H9 (cell line): ENCODE measurements around the gene CHCHD6. TPM values are rescaled to one million over a fixed set of nuclear protein-coding genes. Genes with fewer than 3 reads are reported as not detected.

Experiments
- DNase-seq: peaks from one replicate; pipeline ENCODE4 v3.0.0-alpha.2; 2017
- H2AFZ ChIP-seq: one replicate; pipeline ENCODE4 v1.6.1; 2013; ENCODE audit warnings: mild to moderate bottlenecking, low read length, control low read depth, moderate library complexity
- H2AK5ac ChIP-seq: 2 replicates; pipeline ENCODE4 v1.6.1; 2013; ENCODE audit warnings: low read length, control low read depth, mixed read lengths; ENCODE audit not compliant: insufficient read length
- H2BK120ac ChIP-seq: one replicate; pipeline ENCODE4 v1.6.1; 2013; ENCODE audit warnings: low read depth, mild to moderate bottlenecking, low read length, control low read depth, inconsistent platforms; ENCODE audit not compliant: poor library complexity, severe bottlenecking
- H2BK12ac ChIP-seq: 2 replicates; pipeline ENCODE4 v1.6.1; 2013; ENCODE audit warnings: low read length, control low read depth, mixed read lengths, low read depth; ENCODE audit not compliant: insufficient read length
- H2BK15ac ChIP-seq: 2 replicates; pipeline ENCODE4 v1.6.1; 2013; ENCODE audit warnings: low read depth, low read length, control low read depth
- H2BK20ac ChIP-seq: one replicate; pipeline ENCODE4 v1.6.1; 2013; ENCODE audit warnings: low read depth, mild to moderate bottlenecking, low read length, control low read depth, inconsistent platforms; ENCODE audit not compliant: poor library complexity, severe bottlenecking
- H2BK5ac ChIP-seq: 2 replicates; pipeline ENCODE4 v1.6.1; 2013; ENCODE audit warnings: low read length, control low read depth, mixed read lengths; ENCODE audit not compliant: insufficient read length
- H3K14ac ChIP-seq: 2 replicates; pipeline ENCODE4 v1.6.1; 2013; ENCODE audit warnings: low read length, control low read depth; ENCODE audit not compliant: insufficient read depth
- H3K18ac ChIP-seq: 2 replicates; pipeline ENCODE4 v1.6.1; 2013; ENCODE audit warnings: low read depth, mild to moderate bottlenecking, mixed read lengths, low read length, control low read depth; ENCODE audit not compliant: insufficient read length
- H3K23ac ChIP-seq: 2 replicates; pipeline ENCODE4 v1.6.1; 2013; ENCODE audit warnings: low read length, control low read depth, mixed read lengths, low read depth; ENCODE audit not compliant: insufficient read length
- H3K23me2 ChIP-seq: 2 replicates; pipeline ENCODE4 v1.6.1; 2013; ENCODE audit warnings: low read depth, mild to moderate bottlenecking, mixed read lengths, low read length, control low read depth; ENCODE audit not compliant: insufficient read length, poor library complexity, severe bottlenecking
- H3K27ac ChIP-seq: 2 replicates; pipeline ENCODE4 v1.5.1; 2013; ENCODE audit warnings: low read length, control low read depth, mixed read lengths, low read depth; ENCODE audit not compliant: insufficient read length
- H3K27me3 ChIP-seq: 2 replicates; pipeline ENCODE4 v1.6.1; 2013; ENCODE audit warnings: low read length, control low read depth, inconsistent platforms; ENCODE audit not compliant: insufficient read depth
- H3K4ac ChIP-seq: 2 replicates; pipeline ENCODE4 v1.6.1; 2013; ENCODE audit warnings: low read depth, mild to moderate bottlenecking, control low read depth, inconsistent platforms, low read length, moderate library complexity
- H3K4me1 ChIP-seq: 2 replicates; pipeline ENCODE4 v1.6.1; 2013; ENCODE audit warnings: low read length, control low read depth, inconsistent platforms; ENCODE audit not compliant: insufficient read depth
- H3K4me2 ChIP-seq: 2 replicates; pipeline ENCODE4 v1.6.1; 2013; ENCODE audit warnings: low read length, control low read depth, mixed read lengths; ENCODE audit not compliant: insufficient read length, insufficient read depth
- H3K56ac ChIP-seq: 2 replicates; pipeline ENCODE4 v1.6.1; 2013; ENCODE audit warnings: low read depth, mild to moderate bottlenecking, mixed read lengths, low read length, control low read depth; ENCODE audit not compliant: insufficient read length
- H3K79me1 ChIP-seq: 2 replicates; pipeline ENCODE4 v1.6.1; 2013; ENCODE audit warnings: low read depth, mild to moderate bottlenecking, moderate library complexity, low read length, control low read depth, inconsistent platforms; ENCODE audit not compliant: insufficient read depth, poor library complexity, severe bottlenecking
- H3K79me2 ChIP-seq: 2 replicates; pipeline ENCODE4 v1.6.1; 2013; ENCODE audit warnings: low read length, control low read depth, inconsistent platforms; ENCODE audit not compliant: insufficient read depth
- H3K9ac ChIP-seq: 2 replicates; pipeline ENCODE4 v1.6.1; 2013; ENCODE audit warnings: low read length, control low read depth, mixed read lengths; ENCODE audit not compliant: insufficient read length; ENCODE audit errors: extremely low read depth
- H3K9me3 ChIP-seq: one replicate; pipeline ENCODE4 v1.6.1; 2013; ENCODE audit warnings: low read depth, low read length, inconsistent platforms; ENCODE audit not compliant: control insufficient read depth
- H3T11ph ChIP-seq: one replicate; pipeline ENCODE4 v1.6.1; 2013; ENCODE audit warnings: mild to moderate bottlenecking, low read length, control low read depth, inconsistent platforms
- H4K20me1 ChIP-seq: one replicate; pipeline ENCODE4 v1.6.1; 2013; ENCODE audit not compliant: control insufficient read depth, insufficient read length, insufficient read depth
- H4K5ac ChIP-seq: 2 replicates; pipeline ENCODE4 v1.6.1; 2013; ENCODE audit warnings: low read depth, mild to moderate bottlenecking, mixed read lengths, low read length, control low read depth; ENCODE audit not compliant: insufficient read length
- H4K8ac ChIP-seq: replicated peaks from 2 replicates; pipeline ENCODE4 v1.6.1; 2013; ENCODE audit warnings: low read length, control low read depth, mixed read lengths, low read depth; ENCODE audit not compliant: insufficient read length
- H4K91ac ChIP-seq: 2 replicates; pipeline ENCODE4 v1.6.1; 2013; ENCODE audit warnings: low read depth, mild to moderate bottlenecking, moderate library complexity, mixed read lengths, low read length, control low read depth; ENCODE audit not compliant: insufficient read length
- H3K27ac Mint-ChIP-seq, 3 experiments: 2 replicates in 2 of 3; 3 replicates in 1 of 3; pipeline ENCODE4 v1.8.0; 2020 to 2021; ENCODE audit warnings: mixed read lengths in 3 of 3, mild to moderate bottlenecking in 1 of 3, moderate library complexity in 1 of 3
- H3K27me3 Mint-ChIP-seq: 2 replicates; pipeline ENCODE4 v1.8.0; 2021; ENCODE audit warnings: low read depth, mild to moderate bottlenecking, moderate library complexity, mixed read lengths
- H3K36me3 Mint-ChIP-seq, 3 experiments: 2 replicates in 2 of 3; 3 replicates in 1 of 3; pipeline ENCODE4 v1.8.0; 2020 to 2021; ENCODE audit warnings: low read depth in 3 of 3, mixed read lengths in 3 of 3; ENCODE audit not compliant: insufficient read depth in 1 of 3
- H3K4me1 Mint-ChIP-seq, 2 experiments: 2 replicates each; pipeline ENCODE4 v1.8.0; 2020; ENCODE audit warnings: mixed read lengths in 2 of 2
- H3K4me3 Mint-ChIP-seq, 2 experiments: 2 replicates in 1 of 2; 3 replicates in 1 of 2; pipeline ENCODE4 v1.8.0; 2020 to 2021; ENCODE audit warnings: mild to moderate bottlenecking in 2 of 2, mixed read lengths in 2 of 2, moderate library complexity in 1 of 2
- H3K9me3 Mint-ChIP-seq, 2 experiments: 2 replicates in 1 of 2; 3 replicates in 1 of 2; pipeline ENCODE4 v1.8.0; 2020; ENCODE audit warnings: mild to moderate bottlenecking in 2 of 2, mixed read lengths in 2 of 2, moderate library complexity in 1 of 2
- WGBS: extraction: QIAGEN DNeasy Blood & Tissue Kit; methylation state at CpG from one replicate; pipeline ENCODE4 v1.1.7; 2013; ENCODE audit warnings: missing lambda C conversion rate, low lambda C conversion rate, mixed read lengths; ENCODE audit not compliant: insufficient read length; ENCODE audit errors: extremely low coverage; 5-methylcytosine and 5-hydroxymethylcytosine counted together
- total RNA-seq: library from RNA; stranded (reverse); gene quantifications from 2 replicates; pipeline ENCODE4 v1.2.1, GENCODE V29; 2021
- TF ChIP-seq, protein P1 (sequence below): fragments of 200-600 bp; sonication (generic); conservative IDR thresholded peaks from 3 replicates; pipeline ENCODE4 v1.8.0; 2021; ENCODE audit warnings: antibody characterized with exemption, mild to moderate bottlenecking

CHCHD6 gene
- total RNA-seq, 1 experiment from 2014 or later, result 34.2 TPM

DNA sequence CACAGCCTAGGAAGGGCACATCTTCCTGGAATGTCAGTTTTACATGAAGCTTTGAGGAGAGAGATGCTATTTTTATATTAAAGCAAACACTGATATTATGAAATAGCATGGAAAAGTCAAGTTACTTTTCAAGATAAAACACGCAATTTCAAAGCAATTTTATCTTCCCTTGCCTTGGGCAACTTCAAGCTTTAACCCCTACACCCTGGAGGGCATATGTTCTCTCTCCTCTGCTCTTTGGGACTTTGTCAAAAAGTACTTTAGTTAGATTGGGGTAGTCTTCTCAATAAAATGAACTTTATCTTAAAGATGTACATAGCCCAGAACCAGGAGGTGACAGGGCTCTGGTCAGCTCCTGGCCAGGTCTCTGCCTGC lies 192.0 kb downstream of the CHCHD6 start:
- Histone ChIP-seq H2BK15ac (no peak overlapping the region), H2AFZ (no peak overlapping the region), H3K9ac (no peak overlapping the region), H3K79me1 (no peaks in the 10 kb centered on the region), H3K14ac (no peak overlapping the region), H2BK120ac (no peak overlapping the region), H4K91ac (no peak overlapping the region), H3K27ac (no peak overlapping the region), H3K18ac (no peak overlapping the region), H3K56ac (no peak overlapping the region), H3K27me3 (no peaks in the 10 kb centered on the region), H2AK5ac (no peak overlapping the region), H3K4me1 (peaks cover 8% of the 10 kb centered on the region), H4K8ac (no peak overlapping the region), H4K20me1 (no peaks in the 10 kb centered on the region), H2BK20ac (no peak overlapping the region), H4K5ac (no peak overlapping the region), H3K4ac (no peak overlapping the region), H3K4me2 (no peak overlapping the region), H2BK12ac (no peak overlapping the region), H3K23ac (no peak overlapping the region), H2BK5ac (no peak overlapping the region), H3K79me2 (no peaks in the 10 kb centered on the region), H3K23me2 (no peaks in the 10 kb centered on the region), H3K9me3 (no peaks in the 10 kb centered on the region), H3T11ph (no peak overlapping the region)
- Mint-ChIP-seq H3K27me3 (no peaks in the 10 kb centered on the region), H3K27ac (no peak overlapping the region), H3K4me1 (peaks cover 26 to 34% of the 10 kb centered on the region in 2 experiments), H3K36me3 (peaks cover 0 to 2% (median 0%) of the 10 kb centered on the region in 3 experiments; a peak in 2 of 7 replicates), H3K9me3 (no peaks in the 10 kb centered on the region), H3K4me3 (no peak overlapping the region)
- WGBS, result no CpG with 5 or more reads among the region's 1 CpG
- no peak for DNase-seq
- TF ChIP-seq, protein P1, sequence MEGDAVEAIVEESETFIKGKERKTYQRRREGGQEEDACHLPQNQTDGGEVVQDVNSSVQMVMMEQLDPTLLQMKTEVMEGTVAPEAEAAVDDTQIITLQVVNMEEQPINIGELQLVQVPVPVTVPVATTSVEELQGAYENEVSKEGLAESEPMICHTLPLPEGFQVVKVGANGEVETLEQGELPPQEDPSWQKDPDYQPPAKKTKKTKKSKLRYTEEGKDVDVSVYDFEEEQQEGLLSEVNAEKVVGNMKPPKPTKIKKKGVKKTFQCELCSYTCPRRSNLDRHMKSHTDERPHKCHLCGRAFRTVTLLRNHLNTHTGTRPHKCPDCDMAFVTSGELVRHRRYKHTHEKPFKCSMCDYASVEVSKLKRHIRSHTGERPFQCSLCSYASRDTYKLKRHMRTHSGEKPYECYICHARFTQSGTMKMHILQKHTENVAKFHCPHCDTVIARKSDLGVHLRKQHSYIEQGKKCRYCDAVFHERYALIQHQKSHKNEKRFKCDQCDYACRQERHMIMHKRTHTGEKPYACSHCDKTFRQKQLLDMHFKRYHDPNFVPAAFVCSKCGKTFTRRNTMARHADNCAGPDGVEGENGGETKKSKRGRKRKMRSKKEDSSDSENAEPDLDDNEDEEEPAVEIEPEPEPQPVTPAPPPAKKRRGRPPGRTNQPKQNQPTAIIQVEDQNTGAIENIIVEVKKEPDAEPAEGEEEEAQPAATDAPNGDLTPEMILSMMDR, result no peak
